HepG2 (cell line): ENCODE measurements around the gene PTTG1. TPM values are rescaled to one million over a fixed set of nuclear protein-coding genes. Genes with fewer than 3 reads are reported as not detected.

Source experiments
- ATAC-seq: fragments of 200-7000 bp; cut with Tn5 transposase; 3 replicates; pipeline ENCODE4 v1.9.1; 2020; ENCODE audit warnings: mild to moderate bottlenecking, moderate library complexity
- BruUV-seq: library from RNA; stranded (reverse); fragments of 400-500 nt; replicated peaks from 2 replicates; lab custom pipeline; 2021; lab: Mats Ljungman, UMichigan
- CTCF ChIA-PET: fragments of 300-600 bp; formaldehyde crosslinking; extraction: SDS; loops from one replicate; lab custom pipeline; 2021; ENCODE audit warnings: low total read pairs, inconsistent platforms, low intra/inter-chr PET ratio; lab: Yijun Ruan, JAX
- POLR2A ChIA-PET: fragments of 350-600 bp; sonication (Branson Sonifier 250); formaldehyde crosslinking; loops from one replicate; lab custom pipeline; 2020; ENCODE audit warnings: antibody characterized with exemption, inconsistent platforms; lab: Yijun Ruan, JAX
- DNase-seq: peaks from one replicate; pipeline ENCODE4 v3.0.0-alpha.2; 2015; ENCODE audit warnings: low spot score
- FAIRE-seq: peaks from 3 replicates; lab custom pipeline; 2011; peaks lifted over from hg19 to GRCh38; lab: Jason Lieb, UNC
- H2AFZ ChIP-seq: one replicate; pipeline ENCODE4 v1.6.1; 2011; ENCODE audit warnings: low read length, inconsistent platforms
- H3K27ac ChIP-seq: fragments of 300-600 bp; 3 replicates; pipeline ENCODE4 v1.8.0; 2011; ENCODE audit warnings: mixed run types, mild to moderate bottlenecking, mixed read lengths, low read length, inconsistent platforms; ENCODE audit not compliant: insufficient read depth; ENCODE audit errors: extremely low read length
- H3K27me3 ChIP-seq, 2 experiments: fragments of 200-600 bp in 1 of 2; 2 replicates in 1 of 2; 3 replicates in 1 of 2; pipeline versions ENCODE4 v1.6.0 to v1.8.0; 2011; ENCODE audit warnings: low read length in 2 of 2, mild to moderate bottlenecking in 2 of 2, moderate library complexity in 2 of 2, inconsistent platforms in 1 of 2; ENCODE audit not compliant: insufficient read depth in 2 of 2, control insufficient read depth in 1 of 2
- H3K36me3 ChIP-seq, 2 experiments: fragments of 200-600 bp in 1 of 2; replicated peaks in 1 of 2; 2 replicates in 1 of 2; 3 replicates in 1 of 2; pipeline versions ENCODE4 v1.5.1 to v1.8.0; 2011; ENCODE audit warnings: low read length in 2 of 2, inconsistent platforms in 1 of 2; ENCODE audit not compliant: insufficient read depth in 2 of 2, control insufficient read depth in 1 of 2
- H3K4me1 ChIP-seq: 2 replicates; pipeline ENCODE4 v1.5.1; 2012; ENCODE audit warnings: low read length, inconsistent platforms; ENCODE audit not compliant: insufficient read depth
- H3K4me2 ChIP-seq: 2 replicates; pipeline ENCODE4 v1.6.0; 2011; ENCODE audit warnings: low read depth, low read length, inconsistent platforms
- H3K4me3 ChIP-seq, 3 experiments: fragments of 200-600 bp in 1 of 3; sonication (generic), shearing (Covaris generic) in 1 of 3; replicated peaks in 1 of 3; 2 replicates each; pipeline ENCODE4 v1.5.1; 2011 to 2016; ENCODE audit warnings: low read length in 3 of 3, inconsistent platforms in 2 of 3, low read depth in 2 of 3, mild to moderate bottlenecking in 2 of 3, control low read depth in 1 of 3, mixed read lengths in 1 of 3; ENCODE audit not compliant: insufficient read depth in 1 of 3
- H3K79me2 ChIP-seq: one replicate; pipeline ENCODE4 v1.6.1; 2011; ENCODE audit warnings: low read length, inconsistent platforms; ENCODE audit not compliant: insufficient read depth
- H3K9ac ChIP-seq: 2 replicates; pipeline ENCODE4 v1.6.0; 2011; ENCODE audit warnings: mild to moderate bottlenecking, low read depth, low read length, inconsistent platforms; ENCODE audit not compliant: insufficient read depth
- H3K9me3 ChIP-seq: 2 replicates; pipeline ENCODE4 v1.5.1; 2012; ENCODE audit warnings: mild to moderate bottlenecking, low read length
- H4K20me1 ChIP-seq: 2 replicates; pipeline ENCODE4 v1.6.0; 2011; ENCODE audit warnings: inconsistent platforms, mild to moderate bottlenecking, low read length, moderate library complexity; ENCODE audit not compliant: insufficient read depth
- STAT5B ChIP-seq: sonication (generic); formaldehyde crosslinking; IDR thresholded peaks from 2 replicates; pipeline ENCODE4 v1.4.0; 2020; ENCODE audit warnings: missing genetic modification reagents
- ZNF10 ChIP-seq: sonication (generic); formaldehyde crosslinking; IDR thresholded peaks from 2 replicates; pipeline ENCODE4 v1.4.0; 2020; ENCODE audit warnings: mild to moderate bottlenecking, low read depth, missing genetic modification reagents, borderline replicate concordance
- ZNF17 ChIP-seq: sonication (generic); formaldehyde crosslinking; IDR thresholded peaks from 2 replicates; pipeline ENCODE4 v1.5.0; 2020; ENCODE audit warnings: mild to moderate bottlenecking, missing genetic modification reagents
- ZNF761 ChIP-seq: sonication (generic); formaldehyde crosslinking; conservative IDR thresholded peaks from 2 replicates; pipeline ENCODE4 v1.4.0; 2020; ENCODE audit warnings: mild to moderate bottlenecking, missing genetic modification reagents
- WGBS: methylation state at CpG from one replicate; pipeline ENCODE4 v1.1.6; 2017; ENCODE audit warnings: low lambda C conversion rate; 5-methylcytosine and 5-hydroxymethylcytosine counted together
- in situ Hi-C: cut with HindIII; loops from 2 replicates; pipeline ENCODE4 v1.10.0; 2017; ENCODE audit warnings: low pct_unique_long_range_greater_than_20kb; ENCODE audit not compliant: extremely low pct_ligation_motif_present
- intact Hi-C: fragments of 100-400 bp; cut with micrococcal nuclease; formaldehyde crosslinking; loops from one replicate; pipeline ENCODE4 v1.10.0; 2022; ENCODE audit not compliant: unreplicated experiment
- polyA plus RNA-seq, 8 experiments: library from polyadenylated mRNA; depleted of rRNA in 3 of 8; stranded (reverse) in 7 of 8; unstranded in 1 of 8; fragments of >200 nt; fragmentation: Illumina TruSeq in 4 of 8; extraction: Trizol in 4 of 8; gene quantifications; 2 replicates each; pipeline versions ENCODE4 v1.2.1 to v1.2.3, GENCODE V29; 2011 to 2016; ENCODE audit warnings: low read depth in 4 of 8, missing spikeins in 1 of 8, mixed read lengths in 1 of 8; ENCODE audit not compliant: insufficient read depth in 1 of 8
- total RNA-seq, 5 experiments: library from RNA; depleted of rRNA; stranded (reverse); fragments of >200 nt; fragmentation: Illumina TruSeq; extraction: Trizol; gene quantifications; 2 replicates each; pipeline ENCODE4 v1.2.3, GENCODE V29; 2016; ENCODE audit warnings: low read depth in 1 of 5
- TF ChIP-seq, protein P1 (sequence below): sonication (generic); formaldehyde crosslinking; IDR thresholded peaks from 2 replicates; pipeline ENCODE4 v1.8.1; 2022; ENCODE audit warnings: mild to moderate bottlenecking, missing genetic modification reagents
- TF ChIP-seq, protein P2 (sequence below): IDR thresholded peaks from 2 replicates; pipeline ENCODE4 v1.6.1; 2016; ENCODE audit warnings: missing compliant biosample characterization, missing genetic modification reagents, borderline replicate concordance

Gene PTTG1
- total and polyA plus RNA-seq, 2 of the 13 experiments (the other 11 are each of a cell fraction or from before 2014, with no cell fraction given): 102 to 161 TPM

DNA sequence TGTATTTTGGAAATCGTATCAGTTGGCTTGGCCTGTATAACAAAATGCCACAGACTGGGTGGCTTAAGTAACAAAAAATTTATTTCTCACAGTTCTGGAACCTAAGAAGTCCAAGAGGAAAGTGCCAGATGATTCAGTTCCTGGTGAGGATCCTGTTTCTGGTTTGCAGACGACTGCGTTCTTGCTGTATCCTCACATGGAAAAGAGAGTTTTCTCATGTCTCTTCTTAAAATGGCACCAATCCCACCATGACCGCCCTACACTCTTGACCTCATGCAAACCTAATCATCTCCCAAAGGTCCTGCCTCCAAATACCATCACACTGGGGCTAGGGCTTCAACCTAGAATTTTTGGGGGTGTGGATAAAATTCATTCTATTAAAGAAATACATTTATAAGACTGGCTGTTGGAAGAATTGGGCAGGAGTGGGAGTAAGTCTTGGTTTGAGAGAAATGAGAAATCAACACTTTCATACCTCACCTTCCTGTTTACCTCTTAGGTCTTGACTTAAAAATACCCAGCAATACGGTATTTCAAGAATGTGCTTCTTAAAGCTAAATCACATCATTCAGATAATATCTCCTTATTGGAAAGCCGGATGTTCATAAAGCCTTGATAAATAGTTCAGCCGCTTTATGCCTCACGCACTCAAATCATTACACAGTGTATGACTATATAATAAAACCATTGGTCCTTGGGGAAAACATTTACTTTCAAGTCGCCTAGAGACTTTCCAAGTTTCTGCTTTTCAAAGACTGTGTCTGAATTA lies 28.7 kb downstream of the PTTG1 start:
- intact Hi-C loops: no loop called here
- no peak for FAIRE-seq
- POLR2A ChIA-PET: no interaction called here

DNA sequence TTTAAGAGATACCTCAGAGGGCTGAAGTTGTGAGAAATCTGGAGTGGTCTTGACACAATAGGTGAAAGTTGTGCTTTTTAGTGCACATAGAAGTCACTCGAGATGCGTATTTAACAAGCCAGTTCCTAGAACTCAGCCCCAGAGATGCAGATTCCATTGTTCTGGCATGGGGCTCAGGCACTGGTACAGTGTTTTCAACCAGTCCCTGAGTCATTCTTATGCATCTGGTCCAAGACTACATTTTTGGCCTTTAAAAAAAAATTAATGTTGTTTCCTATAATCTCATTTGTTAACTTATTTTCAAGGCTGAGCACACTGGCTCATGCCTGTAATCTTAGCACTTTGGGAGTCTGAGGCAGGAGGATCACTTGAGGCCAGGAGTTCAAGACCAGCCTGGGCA lies 29.6 kb downstream of the PTTG1 start:
- FAIRE-seq: no peak
- peaks cover 0 to 8% of the 10 kb centered on the region in 2 experiments; a peak in 3 of 5 replicates for H3K27me3 ChIP-seq
- no peaks in the 10 kb centered on the region for H3K9me3 ChIP-seq
- no peak for ATAC-seq
- in situ Hi-C loops: no loop called here
- CTCF ChIA-PET: no interaction called here
- no peak for TF ChIP-seq ZNF10 (CRISPR knock-in tag)
- TF ChIP-seq, all 625 proteins: peak for 0
- no TSS peak for BruUV-seq
- Histone ChIP-seq H4K20me1 (no peaks in the 10 kb centered on the region), H3K36me3 (no peaks in the 10 kb centered on the region), H3K4me3 (no peak overlapping the region), H2AFZ (no peak overlapping the region), H3K79me2 (no peaks in the 10 kb centered on the region), H3K4me1 (peaks cover 5% of the 10 kb centered on the region), H3K4me2 (no peak overlapping the region), H3K27ac (no peak overlapping the region), H3K9ac (no peak overlapping the region)
- DNase-seq: no peak
- POLR2A ChIA-PET: no interaction called here
- intact Hi-C loops: no loop called here
- 27% methylated on average over 2 of the region's 2 CpGs for WGBS

More for the DNA sequence above, 28.7 kb downstream of the PTTG1 start:
- H3K27ac ChIP-seq: no peak overlapping the region
- WGBS: 64% methylated on average over 9 of the region's 9 CpGs
- H3K36me3 ChIP-seq: no peaks in the 10 kb centered on the region
- H4K20me1 ChIP-seq: no peaks in the 10 kb centered on the region
- H3K9ac ChIP-seq: no peak overlapping the region
- ATAC-seq (no peak), DNase-seq (no peak)
- no peaks in the 10 kb centered on the region for H3K79me2 ChIP-seq
- TF ChIP-seq, protein P1, sequence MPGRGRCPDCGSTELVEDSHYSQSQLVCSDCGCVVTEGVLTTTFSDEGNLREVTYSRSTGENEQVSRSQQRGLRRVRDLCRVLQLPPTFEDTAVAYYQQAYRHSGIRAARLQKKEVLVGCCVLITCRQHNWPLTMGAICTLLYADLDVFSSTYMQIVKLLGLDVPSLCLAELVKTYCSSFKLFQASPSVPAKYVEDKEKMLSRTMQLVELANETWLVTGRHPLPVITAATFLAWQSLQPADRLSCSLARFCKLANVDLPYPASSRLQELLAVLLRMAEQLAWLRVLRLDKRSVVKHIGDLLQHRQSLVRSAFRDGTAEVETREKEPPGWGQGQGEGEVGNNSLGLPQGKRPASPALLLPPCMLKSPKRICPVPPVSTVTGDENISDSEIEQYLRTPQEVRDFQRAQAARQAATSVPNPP (CRISPR knock-in tag): no peak
- TF ChIP-seq ZNF761 (CRISPR knock-in tag): no peak
- no peak for TF ChIP-seq ZNF17 (CRISPR knock-in tag)
- TF ChIP-seq STAT5B: no peak
- TF ChIP-seq, protein P2, sequence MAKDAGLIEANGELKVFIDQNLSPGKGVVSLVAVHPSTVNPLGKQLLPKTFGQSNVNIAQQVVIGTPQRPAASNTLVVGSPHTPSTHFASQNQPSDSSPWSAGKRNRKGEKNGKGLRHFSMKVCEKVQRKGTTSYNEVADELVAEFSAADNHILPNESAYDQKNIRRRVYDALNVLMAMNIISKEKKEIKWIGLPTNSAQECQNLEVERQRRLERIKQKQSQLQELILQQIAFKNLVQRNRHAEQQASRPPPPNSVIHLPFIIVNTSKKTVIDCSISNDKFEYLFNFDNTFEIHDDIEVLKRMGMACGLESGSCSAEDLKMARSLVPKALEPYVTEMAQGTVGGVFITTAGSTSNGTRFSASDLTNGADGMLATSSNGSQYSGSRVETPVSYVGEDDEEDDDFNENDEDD: no peak
- no peaks in the 10 kb centered on the region for H3K9me3 ChIP-seq
- in situ Hi-C loops: no loop called here
- no peaks in the 10 kb centered on the region for H3K4me1 ChIP-seq
- H3K4me2 ChIP-seq: no peak overlapping the region
- peaks cover 0 to 8% of the 10 kb centered on the region in 2 experiments; a peak in 3 of 5 replicates for H3K27me3 ChIP-seq
- BruUV-seq: no TSS peak
- no peak overlapping the region for H2AFZ ChIP-seq
- no peak overlapping the region for H3K4me3 ChIP-seq
- CTCF ChIA-PET: no interaction called here
